H1 (cell line): ENCODE results near the gene ZNF681. TPM values are rescaled to one million over a fixed set of nuclear protein-coding genes. Genes with fewer than 3 reads are reported as not detected.

Experiments
- CTCF ChIA-PET: fragments of 300-600 bp; sonication (Branson Sonifier 250); formaldehyde crosslinking; loops from one replicate; lab custom pipeline; 2021; ENCODE audit not compliant: partially characterized antibody; lab: Charles Lee
- POLR2A ChIA-PET: fragments of 300-600 bp; sonication (Branson Sonifier 250); formaldehyde crosslinking; loops from one replicate; lab custom pipeline; 2021; ENCODE audit warnings: inconsistent platforms; ENCODE audit not compliant: partially characterized antibody; lab: Charles Lee
- DNase-seq, 2 experiments: peaks; one replicate each; pipeline versions ENCODE4 v3.0.0 to v3.0.0-alpha.2; 2010 to 2022; ENCODE audit warnings: low spot score in 2 of 2, low read depth in 1 of 2, mixed read lengths in 1 of 2
- FAIRE-seq: peaks from 2 replicates; lab custom pipeline; 2011; peaks lifted over from hg19 to GRCh38; lab: Jason Lieb, UNC
- H2AFZ ChIP-seq: 2 replicates; pipeline ENCODE4 v1.8.1; 2012; ENCODE audit warnings: low read length, inconsistent platforms
- H2AK5ac ChIP-seq: 2 replicates; pipeline ENCODE4 v1.6.1; 2013; ENCODE audit warnings: low read depth, low read length
- H2BK120ac ChIP-seq: replicated peaks from 2 replicates; pipeline ENCODE3; 2013; ENCODE audit warnings: low read depth, low read length, inconsistent platforms
- H2BK12ac ChIP-seq: 2 replicates; pipeline ENCODE4 v1.6.1; 2013; ENCODE audit warnings: low read depth, low read length
- H2BK15ac ChIP-seq: 2 replicates; pipeline ENCODE4 v1.6.1; 2013; ENCODE audit warnings: low read length
- H2BK20ac ChIP-seq: 2 replicates; pipeline ENCODE4 v1.6.1; 2013; ENCODE audit warnings: low read length
- H2BK5ac ChIP-seq: 2 replicates; pipeline ENCODE4 v1.6.1; 2013; ENCODE audit warnings: low read depth, low read length
- H3K14ac ChIP-seq: 2 replicates; pipeline ENCODE4 v1.6.1; 2013; ENCODE audit warnings: inconsistent platforms; ENCODE audit not compliant: insufficient read length
- H3K18ac ChIP-seq: 2 replicates; pipeline ENCODE4 v1.6.1; 2013; ENCODE audit warnings: low read length; ENCODE audit errors: extremely low read depth
- H3K23ac ChIP-seq: 2 replicates; pipeline ENCODE4 v1.6.1; 2013; ENCODE audit warnings: inconsistent platforms; ENCODE audit not compliant: insufficient read length
- H3K23me2 ChIP-seq: 2 replicates; pipeline ENCODE4 v1.6.1; 2013; ENCODE audit warnings: low read depth, low read length
- H3K27ac ChIP-seq: 2 replicates; pipeline ENCODE4 v1.6.1; 2011; ENCODE audit warnings: low read depth, low read length, inconsistent platforms
- H3K27me3 ChIP-seq, 4 experiments: replicated peaks in 1 of 4; 1 replicate in 1 of 4; 2 replicates in 3 of 4; pipeline versions ENCODE4 v1.6.1 to v1.8.1; 2011 to 2013; ENCODE audit warnings: low read length in 3 of 4, mild to moderate bottlenecking in 3 of 4, inconsistent platforms in 2 of 4, mixed read lengths in 2 of 4, moderate library complexity in 1 of 4; ENCODE audit not compliant: control insufficient read depth in 3 of 4, insufficient read depth in 3 of 4; ENCODE audit errors: extremely low read depth in 1 of 4
- H3K36me3 ChIP-seq, 4 experiments: 2 replicates each; pipeline versions ENCODE4 v1.6.1 to v1.8.1; 2011 to 2013; ENCODE audit warnings: mild to moderate bottlenecking in 4 of 4, low read length in 3 of 4, moderate library complexity in 2 of 4, control low read depth in 1 of 4, inconsistent platforms in 1 of 4; ENCODE audit not compliant: insufficient read depth in 4 of 4, control insufficient read depth in 2 of 4
- H3K4ac ChIP-seq: replicated peaks from 2 replicates; pipeline ENCODE3; 2013; ENCODE audit warnings: low read length, low read depth, mixed read lengths, inconsistent platforms; ENCODE audit not compliant: insufficient read length
- H3K4me1 ChIP-seq, 4 experiments: replicated peaks in 1 of 4; 1 replicate in 1 of 4; 2 replicates in 3 of 4; pipeline versions ENCODE4 v1.6.1 to v1.8.1; 2011 to 2013; ENCODE audit warnings: low read length in 3 of 4, inconsistent platforms in 2 of 4, mixed read lengths in 1 of 4; ENCODE audit not compliant: insufficient read depth in 4 of 4, control insufficient read depth in 3 of 4
- H3K4me2 ChIP-seq, 2 experiments: 2 replicates each; pipeline versions ENCODE4 v1.6.1 to v1.8.1; 2011 to 2013; ENCODE audit warnings: low read depth in 2 of 2, low read length in 2 of 2, control low read depth in 1 of 2, inconsistent platforms in 1 of 2, mild to moderate bottlenecking in 1 of 2; ENCODE audit not compliant: insufficient read depth in 1 of 2
- H3K4me3 ChIP-seq, 4 experiments: fragments of 200-600, 300-600 bp in 1 of 4; sonication (generic), shearing (Covaris generic), sonication (Bioruptor Twin) in 1 of 4; 2 replicates each; pipeline versions ENCODE4 v1.5.1 to v1.8.1; 2011 to 2016; ENCODE audit warnings: low read length in 4 of 4, low read depth in 3 of 4, control low read depth in 2 of 4, inconsistent platforms in 2 of 4, mild to moderate bottlenecking in 2 of 4, mixed read lengths in 1 of 4, moderate library complexity in 1 of 4; ENCODE audit not compliant: insufficient read depth in 2 of 4; ENCODE audit errors: extremely low read depth in 1 of 4
- H3K56ac ChIP-seq: replicated peaks from 2 replicates; pipeline ENCODE3; 2013; ENCODE audit warnings: low read depth, mild to moderate bottlenecking, mixed read lengths, low read length, inconsistent platforms; ENCODE audit not compliant: insufficient read length
- H3K79me1 ChIP-seq: 2 replicates; pipeline ENCODE4 v1.6.1; 2013; ENCODE audit warnings: low read depth, low read length, control low read depth
- H3K79me2 ChIP-seq, 2 experiments: 2 replicates each; pipeline versions ENCODE4 v1.6.1 to v1.8.1; 2012 to 2013; ENCODE audit warnings: low read length in 2 of 2, mild to moderate bottlenecking in 2 of 2, inconsistent platforms in 1 of 2; ENCODE audit not compliant: insufficient read depth in 2 of 2, control insufficient read depth in 1 of 2
- H3K9ac ChIP-seq, 4 experiments: replicated peaks in 1 of 4; 1 replicate in 1 of 4; 2 replicates in 3 of 4; pipeline versions ENCODE4 v1.6.1 to v1.8.1; 2011 to 2013; ENCODE audit warnings: low read depth in 3 of 4, low read length in 3 of 4, control low read depth in 2 of 4, mild to moderate bottlenecking in 2 of 4, moderate library complexity in 2 of 4, inconsistent platforms in 1 of 4; ENCODE audit errors: extremely low read depth in 1 of 4
- H3K9me3 ChIP-seq, 2 experiments: 2 replicates each; pipeline versions ENCODE4 v1.6.1 to v1.8.1; 2012 to 2013; ENCODE audit warnings: mild to moderate bottlenecking in 2 of 2, moderate library complexity in 2 of 2, control low read depth in 1 of 2, inconsistent platforms in 1 of 2, low read depth in 1 of 2, low read length in 1 of 2, mixed read lengths in 1 of 2; ENCODE audit not compliant: insufficient read depth in 2 of 2
- H4K20me1 ChIP-seq, 2 experiments: replicated peaks in 1 of 2; 2 replicates each; pipeline versions ENCODE3 to v1.8.1; 2011 to 2013; ENCODE audit warnings: inconsistent platforms in 2 of 2, low read length in 2 of 2, mild to moderate bottlenecking in 1 of 2; ENCODE audit not compliant: insufficient read depth in 2 of 2, control insufficient read depth in 1 of 2
- H4K5ac ChIP-seq: 2 replicates; pipeline ENCODE4 v1.6.1; 2013; ENCODE audit warnings: low read length, low read depth, mixed read lengths, inconsistent platforms; ENCODE audit not compliant: insufficient read length
- H4K8ac ChIP-seq: 2 replicates; pipeline ENCODE4 v1.8.0; 2013; ENCODE audit warnings: mild to moderate bottlenecking, moderate library complexity, low read length, inconsistent platforms; ENCODE audit not compliant: insufficient read depth; ENCODE audit errors: extremely low read depth
- H4K91ac ChIP-seq: replicated peaks from 2 replicates; pipeline ENCODE3; 2013; ENCODE audit warnings: low read length, mixed read lengths, inconsistent platforms; ENCODE audit not compliant: insufficient read length
- BACH1 ChIP-seq: IDR thresholded peaks from 2 replicates; pipeline ENCODE4 v1.6.1; 2012; ENCODE audit warnings: low read length, improper control_type of control experiment
- CHD2 ChIP-seq: IDR thresholded peaks from 2 replicates; pipeline ENCODE4 v1.6.1; 2012; ENCODE audit warnings: low read length, improper control_type of control experiment
- CTBP2 ChIP-seq: IDR thresholded peaks from 2 replicates; pipeline ENCODE4 v1.7.0; 2011; ENCODE audit warnings: borderline replicate concordance, mild to moderate bottlenecking, moderate library complexity, mixed read lengths, low read length; ENCODE audit not compliant: insufficient read depth, insufficient read length
- GABPA ChIP-seq: IDR thresholded peaks from 2 replicates; pipeline ENCODE4 v1.6.1; 2011; ENCODE audit warnings: mild to moderate bottlenecking, low read length, moderate library complexity, borderline replicate concordance; ENCODE audit not compliant: insufficient read depth
- POLR2A ChIP-seq, 2 experiments: IDR thresholded peaks; 1 replicate in 1 of 2; 2 replicates in 1 of 2; pipeline ENCODE4 v1.6.1; 2011; ENCODE audit warnings: low read depth in 2 of 2, low read length in 2 of 2, mild to moderate bottlenecking in 2 of 2; ENCODE audit errors: control extremely low read depth in 1 of 2
- POLR2AphosphoS5 ChIP-seq: IDR thresholded peaks from 2 replicates; pipeline ENCODE4 v1.6.1; 2011; ENCODE audit warnings: low read depth, low read length
- RAD21 ChIP-seq, 2 experiments: IDR thresholded peaks in 1 of 2; conservative IDR thresholded peaks in 1 of 2; 2 replicates each; pipeline ENCODE4 v1.6.1; 2011; ENCODE audit warnings: low read depth in 2 of 2, low read length in 2 of 2, improper control_type of control experiment in 1 of 2, inconsistent platforms in 1 of 2, mild to moderate bottlenecking in 1 of 2, moderate library complexity in 1 of 2
- RXRA ChIP-seq: IDR thresholded peaks from 2 replicates; pipeline ENCODE4 v1.6.1; 2011; ENCODE audit warnings: low read depth, mild to moderate bottlenecking, low read length, moderate library complexity; ENCODE audit not compliant: insufficient read depth
- SP2 ChIP-seq: IDR thresholded peaks from 2 replicates; pipeline ENCODE4 v1.6.1; 2012; ENCODE audit warnings: mild to moderate bottlenecking, low read length, inconsistent platforms
- SRF ChIP-seq: IDR thresholded peaks from 2 replicates; pipeline ENCODE4 v1.6.1; 2011; ENCODE audit warnings: mild to moderate bottlenecking, low read depth, low read length, moderate library complexity
- WGBS, 2 experiments: shearing (Covaris generic) in 1 of 2; methylation state at CpG; one replicate each; pipeline versions ENCODE4 v1.1.6 to v1.1.7; 2013 to 2015; ENCODE audit warnings: low lambda C conversion rate in 2 of 2, mixed read lengths in 2 of 2, inconsistent platforms in 1 of 2, low coverage in 1 of 2, missing lambda C conversion rate in 1 of 2; ENCODE audit not compliant: insufficient replicate concordance in 2 of 2, insufficient coverage in 1 of 2, insufficient read length in 1 of 2; ENCODE audit errors: extremely low coverage in 1 of 2, missing lambda C conversion rate in 1 of 2; 5-methylcytosine and 5-hydroxymethylcytosine counted together
- polyA plus RNA-seq, 7 experiments: library from polyadenylated mRNA; depleted of rRNA in 3 of 7; stranded (reverse) in 5 of 7; unstranded in 2 of 7; fragments of >200 nt in 5 of 7; fragments of 200-250 nt in 2 of 7; gene quantifications; 1 replicate in 5 of 7; 2 replicates in 1 of 7; 4 replicates in 1 of 7; pipeline versions ENCODE4 v1.2.1 to v1.2.3, GENCODE V29; 2011 to 2013; ENCODE audit warnings: missing spikeins in 2 of 7, mixed read lengths in 2 of 7
- total RNA-seq: library from RNA; stranded (reverse); fragmentation: NEBNext Ultra II Directional; extraction: Animal tissue kit (Norgen Biotek cat#: 25700); gene quantifications from 2 replicates; pipeline ENCODE4 v1.2.1, GENCODE V29; 2021
- TF ChIP-seq, protein P1 (sequence below): IDR thresholded peaks from 2 replicates; pipeline ENCODE4 v1.6.1; 2012; ENCODE audit warnings: inconsistent platforms
- TF ChIP-seq, protein P2 (sequence below): IDR thresholded peaks from 2 replicates; pipeline ENCODE4 v1.6.1; 2012; ENCODE audit warnings: inconsistent platforms

ZNF681 gene
- total and polyA plus RNA-seq, 2 of the 8 experiments (the other 6 are each of a cell fraction or from before 2014, with no cell fraction given) = 1.1 to 6.8 TPM

DNA sequence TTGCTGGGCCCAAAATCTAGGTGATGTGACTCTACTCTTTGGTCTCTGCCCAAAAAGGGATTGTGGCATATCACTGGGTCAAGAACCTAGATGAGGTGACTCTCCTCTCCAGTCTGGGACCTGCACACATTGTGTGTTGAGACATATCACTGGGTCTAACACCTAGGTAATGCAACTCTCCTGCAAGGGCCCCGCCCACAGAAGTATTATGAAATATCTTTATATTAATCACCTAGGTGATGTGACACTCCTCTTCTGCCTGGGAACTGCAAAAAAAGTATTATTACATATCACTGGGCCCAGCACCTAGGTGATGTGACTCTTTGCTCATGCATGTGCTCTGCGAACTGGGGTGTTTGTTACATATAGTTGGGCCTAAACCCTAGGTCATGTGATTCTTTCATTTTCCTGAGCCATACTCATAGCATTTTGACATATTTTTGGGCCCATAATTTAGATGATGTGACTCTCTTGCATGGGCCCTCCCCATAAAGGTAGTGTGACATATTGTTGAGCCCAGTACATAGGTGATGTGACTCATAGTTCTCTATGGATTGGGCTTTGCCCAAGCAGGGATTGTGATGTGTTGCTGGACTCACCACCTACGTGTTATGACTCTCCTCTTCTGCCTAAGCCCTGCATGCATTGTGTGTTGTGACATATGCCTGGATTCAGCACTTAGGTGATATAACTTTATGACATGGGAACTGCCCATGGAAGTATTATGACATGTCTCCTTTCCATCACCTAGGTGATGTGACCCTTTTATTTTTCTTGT is 11.2 kb upstream of the ZNF681 start:
- Histone ChIP-seq H3K4me3 (no peak overlapping the region), H3K23me2 (no peaks in the 10 kb centered on the region), H3K79me1 (peaks cover 11% of the 10 kb centered on the region), H3K9me3 (peaks cover 13 to 39% of the 10 kb centered on the region in 2 experiments; a peak in 3 of 4 replicates), H3K23ac (no peak overlapping the region), H2BK15ac (no peak overlapping the region), H3K56ac (no peak overlapping the region), H2BK120ac (no peak overlapping the region), H2BK5ac (no peak overlapping the region), H4K20me1 (peaks cover 11 to 17% of the 10 kb centered on the region in 2 experiments), H4K91ac (no peak overlapping the region), H4K5ac (no peak overlapping the region), H2AFZ (no peak overlapping the region), H3K4ac (no peak overlapping the region), H2BK12ac (no peak overlapping the region), H3K9ac (no peak overlapping the region), H3K27me3 (no peaks in the 10 kb centered on the region), H3K4me1 (peaks cover 0 to 2% (median 0%) of the 10 kb centered on the region in 4 experiments; a peak in 1 of 7 replicates), H3K14ac (no peak overlapping the region), H3K36me3 (peaks cover 0 to 15% (median 3%) of the 10 kb centered on the region in 4 experiments; a peak in 5 of 8 replicates), H3K18ac (no peak overlapping the region), H2AK5ac (no peak overlapping the region), H3K4me2 (no peak overlapping the region), H3K79me2 (peaks cover 38 to 90% of the 10 kb centered on the region in 2 experiments), H3K27ac (no peak overlapping the region), H4K8ac (no peak overlapping the region), H2BK20ac (no peak overlapping the region)
- FAIRE-seq (no peak), DNase-seq (no peak)
- ChIA-PET CTCF (no interaction called here), POLR2A (interaction anchor here (0.8 to 2.3 kb wide), 2 partner anchors 11 to 254 kb away, joined by 3 to 9 read pairs; partner anchors contain the start of gene ZNF681)
- WGBS, 2 experiments = 84% methylated on average over 3 of the region's 3 CpGs; no CpG with 5 or more reads in 1 of the 2 experiments
- TF ChIP-seq SRF = no peak
- no peak for TF ChIP-seq BACH1
- TF ChIP-seq, protein P1, sequence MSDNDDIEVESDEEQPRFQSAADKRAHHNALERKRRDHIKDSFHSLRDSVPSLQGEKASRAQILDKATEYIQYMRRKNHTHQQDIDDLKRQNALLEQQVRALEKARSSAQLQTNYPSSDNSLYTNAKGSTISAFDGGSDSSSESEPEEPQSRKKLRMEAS = no peak
- no peak for TF ChIP-seq RXRA
- TF ChIP-seq CTBP2 = no peak
- TF ChIP-seq POLR2AphosphoS5 = no peak
- TF ChIP-seq SP2 = no peak
- TF ChIP-seq, protein P2, sequence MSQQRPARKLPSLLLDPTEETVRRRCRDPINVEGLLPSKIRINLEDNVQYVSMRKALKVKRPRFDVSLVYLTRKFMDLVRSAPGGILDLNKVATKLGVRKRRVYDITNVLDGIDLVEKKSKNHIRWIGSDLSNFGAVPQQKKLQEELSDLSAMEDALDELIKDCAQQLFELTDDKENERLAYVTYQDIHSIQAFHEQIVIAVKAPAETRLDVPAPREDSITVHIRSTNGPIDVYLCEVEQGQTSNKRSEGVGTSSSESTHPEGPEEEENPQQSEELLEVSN = no peak
- TF ChIP-seq GABPA = no peak
- no peak for TF ChIP-seq CHD2
- no peak for TF ChIP-seq POLR2A (IDR thresholded peaks at IDR 0.05; ENCODE audit: control extremely low read depth in 1 of 2, low read depth in 2 of 2, low read length in 2 of 2)
- no peak for TF ChIP-seq RAD21 (IDR thresholded peaks at IDR 0.05 in 1 of 2, conservative IDR thresholded peaks at IDR 0.05 in 1 of 2; ENCODE audit: low read depth in 2 of 2, low read length in 2 of 2)
